Measurements from ENCODE around the gene PCED1B. TPM values are rescaled to one million over a fixed set of nuclear protein-coding genes. Genes with fewer than 3 reads are reported as not detected.
A peak's percentile ranks its signal among the peaks of the same experiment; 100 is the strongest.

Gene PCED1B
- total RNA-seq, 1 experiment from 2014 or later: 3.3 TPM

DNA sequence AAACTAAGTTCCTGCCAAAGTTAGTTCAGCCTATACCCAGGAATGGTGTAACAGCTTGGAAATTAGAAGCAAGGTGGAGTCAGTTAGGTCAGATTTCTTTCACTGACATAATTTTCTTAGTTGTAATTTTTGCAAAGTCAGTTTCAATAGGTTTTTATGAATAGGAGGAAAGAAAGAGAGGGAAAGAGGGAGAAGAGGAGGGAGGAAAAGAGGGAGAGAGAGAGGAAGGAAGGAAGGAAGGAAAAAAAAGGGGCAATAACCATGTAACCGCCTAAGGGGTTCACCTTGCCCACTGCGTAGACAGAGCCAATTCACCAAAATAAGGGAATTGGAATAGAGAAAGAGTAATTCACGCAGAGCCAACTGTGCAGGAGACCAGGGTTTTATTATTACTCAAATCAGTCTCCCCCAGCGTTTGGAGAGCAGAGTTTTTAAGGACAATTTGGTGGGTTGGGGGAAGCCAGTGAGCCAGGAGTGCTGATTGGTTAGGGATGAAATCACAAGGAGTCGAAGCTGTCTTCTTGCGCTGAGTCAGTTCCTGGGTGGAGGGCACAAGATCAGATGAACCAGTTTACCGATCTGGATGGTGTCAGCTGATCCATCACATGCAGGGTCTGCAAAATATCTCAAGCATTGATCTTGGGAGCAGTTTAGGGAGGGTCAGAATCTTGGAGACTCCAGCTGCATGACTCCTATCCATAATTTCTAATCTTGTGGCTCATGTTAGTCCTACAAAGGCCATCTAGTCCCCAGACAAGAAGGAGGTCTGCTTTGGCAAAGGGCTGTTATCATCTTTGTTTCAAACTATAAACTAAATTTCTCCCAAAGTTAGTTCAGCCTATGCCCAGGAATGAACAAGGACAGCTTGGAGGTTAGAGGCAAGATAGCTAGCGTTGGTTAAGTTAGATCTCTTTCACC lies 126.4 kb downstream of the PCED1B start:
- Histone ChIP-seq H2BK5ac (ENCODE audit: insufficient read length, low read length) (no peak overlapping the region), H3K23me2 (ENCODE audit: insufficient read length, low read depth, low read length, poor library complexity, severe bottlenecking) (no peaks in the 10 kb centered on the region), H3K18ac (ENCODE audit: insufficient read length, low read depth, low read length) (no peak overlapping the region), H3K4me1 (ENCODE audit: insufficient read depth, low read length) (peaks cover 7% of the 10 kb centered on the region), H4K8ac (replicated peaks; ENCODE audit: insufficient read length, low read depth, low read length) (no peak overlapping the region), H3K4ac (ENCODE audit: low read depth, low read length) (no peak overlapping the region), H3K27me3 (ENCODE audit: insufficient read depth, low read length) (no peaks in the 10 kb centered on the region), H2BK20ac (ENCODE audit: low read depth, low read length, poor library complexity, severe bottlenecking) (no peak overlapping the region), H3K9me3 (ENCODE audit: control insufficient read depth, low read depth, low read length) (no peaks in the 10 kb centered on the region), H3K79me2 (ENCODE audit: insufficient read depth, low read length) (no peaks in the 10 kb centered on the region), H3K4me2 (ENCODE audit: insufficient read depth, insufficient read length, low read length) (no peak overlapping the region), H2BK12ac (ENCODE audit: insufficient read length, low read depth, low read length) (no peak overlapping the region), H2BK120ac (ENCODE audit: low read depth, low read length, poor library complexity, severe bottlenecking) (no peak overlapping the region), H3K14ac (ENCODE audit: insufficient read depth, low read length) (no peak overlapping the region), H3K23ac (ENCODE audit: insufficient read length, low read depth, low read length) (no peak overlapping the region), H3K56ac (ENCODE audit: insufficient read length, low read depth, low read length) (no peak overlapping the region), H3T11ph (ENCODE audit: low read length) (no peak overlapping the region), H3K79me1 (ENCODE audit: insufficient read depth, low read depth, low read length, poor library complexity, severe bottlenecking) (no peaks in the 10 kb centered on the region), H2BK15ac (ENCODE audit: low read depth, low read length) (no peak overlapping the region), H3K27ac (ENCODE audit: insufficient read length, low read depth, low read length) (no peak overlapping the region), H4K20me1 (ENCODE audit: control insufficient read depth, insufficient read depth, insufficient read length) (no peaks in the 10 kb centered on the region), H4K91ac (ENCODE audit: insufficient read length, low read depth, low read length) (no peak overlapping the region), H4K5ac (ENCODE audit: insufficient read length, low read depth, low read length) (no peak overlapping the region), H2AFZ (ENCODE audit: low read length) (no peak overlapping the region), H2AK5ac (ENCODE audit: insufficient read length, low read length) (no peak overlapping the region), H3K9ac (ENCODE audit: extremely low read depth, insufficient read length, low read length) (no peak overlapping the region)
- TF ChIP-seq, protein P1, sequence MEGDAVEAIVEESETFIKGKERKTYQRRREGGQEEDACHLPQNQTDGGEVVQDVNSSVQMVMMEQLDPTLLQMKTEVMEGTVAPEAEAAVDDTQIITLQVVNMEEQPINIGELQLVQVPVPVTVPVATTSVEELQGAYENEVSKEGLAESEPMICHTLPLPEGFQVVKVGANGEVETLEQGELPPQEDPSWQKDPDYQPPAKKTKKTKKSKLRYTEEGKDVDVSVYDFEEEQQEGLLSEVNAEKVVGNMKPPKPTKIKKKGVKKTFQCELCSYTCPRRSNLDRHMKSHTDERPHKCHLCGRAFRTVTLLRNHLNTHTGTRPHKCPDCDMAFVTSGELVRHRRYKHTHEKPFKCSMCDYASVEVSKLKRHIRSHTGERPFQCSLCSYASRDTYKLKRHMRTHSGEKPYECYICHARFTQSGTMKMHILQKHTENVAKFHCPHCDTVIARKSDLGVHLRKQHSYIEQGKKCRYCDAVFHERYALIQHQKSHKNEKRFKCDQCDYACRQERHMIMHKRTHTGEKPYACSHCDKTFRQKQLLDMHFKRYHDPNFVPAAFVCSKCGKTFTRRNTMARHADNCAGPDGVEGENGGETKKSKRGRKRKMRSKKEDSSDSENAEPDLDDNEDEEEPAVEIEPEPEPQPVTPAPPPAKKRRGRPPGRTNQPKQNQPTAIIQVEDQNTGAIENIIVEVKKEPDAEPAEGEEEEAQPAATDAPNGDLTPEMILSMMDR (conservative IDR thresholded peaks at IDR 0.05): no peak
- DNase-seq: no peak
- H3K4me3 Mint-ChIP-seq: no peak overlapping the region
- H3K27me3 Mint-ChIP-seq (ENCODE audit: low read depth): no peaks in the 10 kb centered on the region
- H3K4me1 Mint-ChIP-seq: peaks cover 40 to 41% of the 10 kb centered on the region in 2 experiments
- no CpG with 5 or more reads among the region's 8 CpGs for WGBS (ENCODE audit: extremely low coverage, insufficient read length, low lambda C conversion rate)
- H3K36me3 Mint-ChIP-seq (ENCODE audit: insufficient read depth in 1 of 3, low read depth in 3 of 3): peaks cover 0 to 3% (median 0%) of the 10 kb centered on the region in 3 experiments; a peak in 2 of 7 replicates
- peak overlapping the region; percentile 6 to 73 (median 51); a peak in 4 of 7 replicates for H3K27ac Mint-ChIP-seq
- H3K9me3 Mint-ChIP-seq: peaks cover 0 to 5% of the 10 kb centered on the region in 2 experiments; a peak in 2 of 5 replicates
